HG03378 (cell line): ENCODE results near the gene NTF3.

Source experiments
- ATAC-seq: cut with Tn5 transposase; IDR thresholded peaks from one replicate; pipeline ENCODE4 v1.9.1; 2021; ENCODE audit warnings: mild to moderate bottlenecking, moderate library complexity; ENCODE audit not compliant: unreplicated experiment

The NTF3 gene

DNA sequence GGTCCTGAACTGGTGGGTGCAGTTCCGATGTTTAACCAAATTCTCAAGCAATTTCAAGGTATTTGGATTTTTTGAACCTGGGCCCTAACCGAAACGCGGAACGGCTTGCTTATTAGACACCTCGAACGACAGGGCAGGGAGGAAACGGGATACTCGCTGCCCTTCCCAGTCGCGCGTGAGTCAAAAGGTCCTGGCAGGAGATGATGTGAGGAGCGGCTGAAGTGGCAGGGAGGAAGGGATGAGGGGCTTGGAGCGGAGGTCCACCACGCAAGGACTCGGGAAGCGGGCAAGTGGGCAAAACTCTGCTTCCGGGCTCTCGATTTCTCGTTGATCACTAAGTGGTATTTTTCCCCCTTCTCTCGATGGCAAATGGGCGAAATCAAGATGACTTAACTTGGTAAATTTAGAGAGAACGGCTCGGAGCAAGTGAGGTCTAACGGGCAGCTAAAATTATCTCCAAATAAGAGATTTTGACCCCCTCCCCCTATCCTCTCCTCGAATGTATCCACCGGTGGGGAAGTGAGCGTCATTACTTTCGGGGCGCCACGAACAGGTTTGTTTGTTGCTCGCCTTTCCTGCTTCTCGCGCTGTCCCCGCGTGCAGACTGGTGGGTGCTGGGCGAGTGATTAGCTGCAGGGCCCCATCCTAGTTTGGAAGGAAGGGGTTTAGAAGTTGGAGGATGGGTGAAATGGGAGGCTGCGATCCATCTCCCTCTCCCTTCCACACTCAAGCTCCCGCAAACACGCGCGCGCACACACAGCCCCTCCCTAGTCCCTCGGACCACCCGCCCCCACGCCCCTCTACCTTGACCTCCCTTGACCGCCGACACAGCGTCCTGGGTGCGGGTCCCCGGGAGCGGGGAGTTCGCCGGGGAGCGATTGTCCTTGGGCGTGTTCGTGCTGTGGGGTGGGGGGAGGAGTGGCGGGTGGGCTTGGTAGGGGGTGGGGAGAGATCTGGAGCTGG is 986 bp upstream of the NTF3 start:
- no peak for ATAC-seq

DNA sequence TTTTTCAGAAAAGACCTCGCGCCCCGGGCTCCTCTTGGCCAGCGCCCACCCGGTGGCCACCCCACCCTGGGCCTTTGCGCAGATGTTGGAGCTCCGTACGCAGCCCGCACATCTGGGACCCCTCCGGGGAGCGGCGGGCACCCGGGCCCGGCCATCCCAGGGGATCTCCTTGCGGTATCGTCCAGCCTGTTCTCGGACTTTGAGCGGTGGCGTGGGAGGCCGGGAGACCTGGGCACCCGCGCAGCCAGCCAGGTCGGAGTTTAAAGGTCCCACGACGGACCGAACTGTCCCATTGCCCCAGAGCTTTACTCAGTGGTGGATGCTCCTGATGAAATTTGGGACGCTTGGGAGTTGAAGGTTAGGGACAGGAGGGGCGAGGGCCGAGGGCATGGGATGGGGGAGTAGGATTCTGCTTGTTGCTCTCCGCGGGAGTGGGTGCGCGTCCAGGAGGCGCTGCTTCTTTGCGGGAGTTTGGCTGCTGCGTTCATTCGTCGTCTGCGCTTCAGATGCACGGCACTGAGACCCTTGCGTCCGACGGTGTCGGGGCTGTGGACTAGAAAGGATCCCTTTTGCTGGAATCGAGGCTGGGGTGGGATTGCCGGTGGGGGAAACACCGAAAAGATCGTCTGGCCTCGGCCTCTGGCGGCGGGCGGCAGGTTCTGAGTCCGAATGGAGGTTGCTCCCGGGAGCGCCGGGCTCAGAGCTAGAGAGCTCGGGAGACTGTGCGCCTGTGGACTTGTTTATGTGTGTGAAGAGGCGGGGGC is 1.4 kb downstream of the NTF3 start:
- no peak for ATAC-seq

DNA sequence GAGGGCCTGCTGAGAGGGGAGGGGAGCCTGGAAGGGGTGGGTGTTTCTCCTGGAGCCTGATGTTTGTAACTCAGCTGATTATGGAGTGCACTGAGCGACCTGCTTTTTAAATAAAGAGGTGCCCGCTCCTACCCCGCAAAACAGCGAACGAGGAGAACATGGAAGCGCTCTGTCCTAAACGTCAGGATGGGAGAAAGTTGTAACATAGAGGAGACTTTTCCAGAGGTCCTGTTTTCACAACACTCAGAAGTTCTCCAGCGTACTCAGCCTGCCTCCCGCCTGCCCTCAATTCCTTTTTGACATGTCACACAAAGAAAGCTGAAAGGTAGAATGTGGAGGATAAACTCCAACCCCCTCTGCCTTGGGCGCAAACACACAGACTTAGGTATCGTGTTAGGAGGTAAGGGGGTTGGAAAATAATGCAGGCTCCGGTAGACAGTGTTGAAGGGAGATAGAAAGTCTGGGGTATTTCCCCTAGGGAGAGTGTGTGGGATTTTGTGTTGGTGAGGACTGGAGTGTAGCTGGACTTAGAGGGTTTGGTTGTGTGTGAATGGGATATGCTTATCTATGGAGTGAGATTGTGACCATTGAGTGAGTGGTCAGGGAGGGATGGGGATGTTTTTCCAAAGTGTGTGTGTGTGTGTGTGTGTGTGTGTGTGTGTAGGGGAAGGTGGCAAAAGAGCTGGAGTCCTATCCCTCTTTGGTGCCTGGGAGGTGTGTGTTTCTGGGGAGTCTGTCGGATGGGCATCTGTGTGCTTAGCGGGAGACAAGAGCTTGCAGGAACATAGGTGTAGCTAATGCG is 2.1 kb downstream of the NTF3 start:
- ATAC-seq: no peak

DNA sequence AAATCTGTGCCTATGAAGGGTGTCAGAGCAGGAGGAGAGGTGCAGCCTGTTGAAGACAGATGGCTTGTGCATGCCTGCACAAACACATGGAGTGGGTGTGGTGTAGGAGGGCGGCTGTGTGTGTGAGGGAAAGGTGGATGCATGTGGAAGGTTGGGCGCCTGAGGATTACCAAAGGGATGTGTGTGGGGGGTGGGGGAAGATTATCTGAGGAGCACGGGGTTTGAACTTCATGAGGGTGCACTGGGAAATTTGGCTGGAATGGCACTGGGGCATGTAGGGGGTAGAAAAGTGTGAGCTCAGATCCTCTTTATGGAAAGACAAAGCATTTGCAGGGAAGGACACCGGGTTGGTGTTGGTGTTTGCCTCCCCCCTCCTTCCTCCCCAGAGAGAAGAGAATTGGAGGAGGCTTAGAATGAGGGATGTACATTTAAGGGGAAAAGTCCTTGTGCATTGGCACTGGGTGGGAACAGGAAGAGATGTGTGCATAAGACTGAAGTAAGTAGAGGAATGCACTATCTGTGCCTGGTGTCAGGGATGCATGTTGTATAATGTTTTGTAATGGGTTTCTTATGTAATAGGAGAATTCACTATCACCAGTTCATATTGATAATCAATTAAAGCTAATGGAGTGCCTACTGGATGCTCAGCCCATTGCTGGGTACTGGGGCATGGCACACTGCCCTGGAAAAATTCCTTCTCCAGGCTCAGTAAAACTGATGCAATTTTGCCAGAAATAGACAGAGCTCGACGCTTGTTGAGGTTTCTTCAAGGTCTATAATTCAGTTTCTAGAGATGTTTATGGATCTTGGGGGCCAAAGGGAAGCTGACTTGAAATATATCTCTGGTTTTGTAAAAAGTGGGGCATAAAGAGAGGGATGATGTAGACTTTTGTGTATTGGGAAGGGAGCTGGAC is 3.0 kb downstream of the NTF3 start:
- no peak for ATAC-seq

DNA sequence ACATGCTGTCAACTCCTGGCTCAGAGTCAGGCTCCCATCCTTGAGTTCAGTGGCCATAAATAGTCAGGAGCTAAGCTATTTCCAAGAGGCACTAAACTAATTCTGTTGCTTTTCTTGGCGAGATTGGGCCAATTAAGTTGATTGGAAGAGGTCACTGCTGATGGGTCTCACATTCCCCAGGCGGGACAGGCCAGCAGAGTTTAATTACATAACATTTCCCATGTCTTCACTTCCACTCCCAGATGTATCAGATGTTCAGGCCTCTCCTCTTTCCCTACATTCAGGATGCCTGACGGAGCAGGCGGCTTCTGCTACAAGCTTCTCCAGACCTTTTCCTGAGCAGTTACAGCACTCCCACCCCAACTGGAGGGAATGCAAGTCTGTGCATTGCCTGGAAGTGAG is 5.3 kb downstream of the NTF3 start:
- no peak for ATAC-seq

DNA sequence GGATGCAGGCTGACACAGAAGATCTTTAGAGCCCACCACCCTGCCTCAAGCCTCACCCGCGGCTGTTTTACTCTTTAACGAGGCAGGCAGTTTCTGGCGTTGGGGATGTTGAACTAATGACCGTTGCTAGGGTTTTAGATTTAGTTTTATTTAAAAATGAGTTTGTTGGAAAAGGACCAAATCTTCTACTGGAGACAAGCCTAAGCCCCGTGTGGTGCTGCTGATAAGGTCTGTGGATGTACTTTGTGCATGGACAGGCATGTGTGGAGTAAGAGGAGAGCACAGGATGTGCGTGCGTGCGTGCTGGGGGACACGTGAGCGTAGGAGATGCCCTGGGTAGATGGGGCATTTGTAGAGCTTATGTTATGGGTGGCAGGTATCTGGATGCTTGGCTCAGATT is 5.7 kb downstream of the NTF3 start:
- ATAC-seq: no peak

DNA sequence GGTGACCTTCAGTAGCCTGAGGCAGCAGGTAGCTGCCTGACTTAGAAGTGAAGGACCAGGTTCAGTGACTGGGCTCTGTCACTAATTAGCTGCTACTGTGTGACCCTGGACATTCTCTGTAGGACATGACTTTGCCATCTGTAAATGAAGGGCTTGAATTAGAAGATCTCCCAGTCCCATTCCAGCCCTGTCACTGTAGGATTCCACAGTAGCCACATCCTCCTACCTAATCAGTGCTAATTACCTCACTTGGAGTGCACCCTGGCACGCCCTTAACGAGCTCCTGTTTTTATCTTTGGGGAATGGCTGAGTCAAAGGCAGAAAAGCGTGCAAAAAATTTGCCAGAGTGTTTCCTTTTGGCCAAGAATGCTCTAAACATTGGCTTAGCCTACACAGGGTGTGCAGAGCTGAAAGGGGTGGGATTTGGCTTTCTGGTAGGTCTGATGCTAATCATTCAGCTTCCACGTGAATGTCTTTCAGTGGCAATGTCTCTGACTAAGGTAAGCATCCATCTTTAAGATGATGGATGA is 6.8 kb downstream of the NTF3 start:
- no peak for ATAC-seq

DNA sequence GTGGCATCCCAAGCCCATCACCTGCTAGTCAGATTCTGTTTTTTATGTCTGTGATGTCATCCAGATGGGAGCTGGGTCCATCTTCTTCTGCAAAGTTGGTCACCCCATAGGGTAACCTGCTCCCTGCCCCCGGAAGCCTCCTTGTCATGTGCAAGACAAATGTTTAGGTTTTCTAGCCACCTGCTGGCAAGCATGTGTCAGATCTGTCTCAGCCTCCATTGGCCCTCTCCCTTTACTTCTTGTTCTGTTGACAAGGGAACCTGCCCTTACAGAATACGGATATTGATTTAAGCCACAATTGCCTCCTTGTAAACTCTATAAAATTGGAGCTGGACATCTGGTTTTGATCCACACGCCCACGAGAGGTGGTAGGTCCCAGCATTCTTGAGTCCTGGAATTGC is 7.5 kb downstream of the NTF3 start:
- ATAC-seq: no peak

DNA sequence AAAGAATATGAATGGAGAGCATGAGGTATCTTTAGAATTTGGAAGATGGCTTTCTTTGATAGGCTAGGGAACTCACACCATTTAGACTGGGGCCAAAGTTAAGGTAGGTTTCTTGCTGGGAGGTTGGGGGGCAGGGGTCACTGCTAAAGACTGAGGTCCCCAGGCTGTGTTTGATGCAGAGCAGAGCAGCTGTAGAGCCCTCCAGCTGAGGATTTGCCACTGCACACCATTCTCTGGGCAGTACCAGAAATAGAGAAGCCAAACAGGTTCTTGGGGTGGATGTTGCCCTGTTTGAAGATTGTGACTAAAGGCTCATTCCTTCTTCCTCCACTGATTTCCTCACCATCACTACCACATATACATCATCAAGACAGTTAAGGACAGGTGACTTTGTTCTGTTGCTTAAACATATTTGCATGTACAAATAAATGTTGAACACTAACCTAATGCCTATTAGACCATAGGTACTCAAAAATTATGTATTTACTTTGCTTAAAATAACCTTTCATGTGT is 7.9 kb downstream of the NTF3 start:
- ATAC-seq: no peak

DNA sequence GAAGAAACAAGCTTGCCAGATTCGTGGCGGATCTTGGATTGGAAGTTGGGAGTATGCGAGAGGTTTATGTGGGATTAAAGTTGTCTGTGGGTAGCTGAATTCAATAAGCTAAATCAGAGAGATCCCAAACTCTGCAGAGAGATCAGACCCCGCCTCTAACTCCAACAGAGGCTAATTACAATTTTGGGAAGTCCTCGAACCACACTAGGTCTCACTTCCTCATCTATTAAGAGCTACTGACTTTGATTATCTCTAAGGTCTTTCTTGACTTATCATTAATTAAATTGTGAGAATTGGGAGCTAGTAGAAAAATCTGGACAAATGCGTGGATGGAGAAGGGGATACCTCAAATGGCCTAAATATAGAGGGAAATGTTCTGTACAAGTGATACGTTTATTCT is 9.1 kb downstream of the NTF3 start:
- no peak for ATAC-seq

DNA sequence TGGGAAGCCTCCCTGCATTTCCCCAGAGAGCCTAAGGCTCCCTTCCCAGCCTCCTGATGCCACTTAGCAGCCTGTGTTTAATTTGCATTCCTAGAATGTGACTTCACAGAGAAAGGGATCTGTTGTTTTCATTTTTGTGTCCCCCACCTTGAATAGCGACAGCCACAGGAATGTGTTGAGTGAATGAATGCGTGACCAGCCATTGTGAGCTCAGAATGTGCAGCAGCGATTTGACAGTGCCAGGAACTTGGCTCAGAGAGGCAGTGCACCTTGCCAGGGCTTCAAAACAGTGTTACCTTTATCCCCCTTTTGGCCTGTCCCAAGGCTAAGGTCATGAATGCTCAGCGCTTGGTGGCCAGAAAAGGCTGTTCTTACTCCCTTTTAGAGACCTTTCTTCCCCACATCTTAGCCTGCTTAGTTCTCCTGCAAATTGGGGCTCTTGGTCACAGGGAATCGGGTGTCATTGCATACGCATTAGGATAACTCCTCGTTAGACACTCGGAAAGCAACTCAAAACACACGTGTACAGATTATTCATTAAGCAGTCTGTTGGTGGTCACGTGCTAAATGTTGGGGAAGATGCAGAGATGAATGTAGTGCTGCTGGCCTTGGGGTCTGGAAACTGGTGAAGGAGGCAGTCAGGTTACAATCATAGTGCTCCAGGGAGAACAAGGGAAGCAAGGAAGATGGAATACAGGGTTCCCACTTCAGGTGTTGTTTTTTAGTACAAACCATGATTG is 9.8 kb downstream of the NTF3 start:
- ATAC-seq: no peak

DNA sequence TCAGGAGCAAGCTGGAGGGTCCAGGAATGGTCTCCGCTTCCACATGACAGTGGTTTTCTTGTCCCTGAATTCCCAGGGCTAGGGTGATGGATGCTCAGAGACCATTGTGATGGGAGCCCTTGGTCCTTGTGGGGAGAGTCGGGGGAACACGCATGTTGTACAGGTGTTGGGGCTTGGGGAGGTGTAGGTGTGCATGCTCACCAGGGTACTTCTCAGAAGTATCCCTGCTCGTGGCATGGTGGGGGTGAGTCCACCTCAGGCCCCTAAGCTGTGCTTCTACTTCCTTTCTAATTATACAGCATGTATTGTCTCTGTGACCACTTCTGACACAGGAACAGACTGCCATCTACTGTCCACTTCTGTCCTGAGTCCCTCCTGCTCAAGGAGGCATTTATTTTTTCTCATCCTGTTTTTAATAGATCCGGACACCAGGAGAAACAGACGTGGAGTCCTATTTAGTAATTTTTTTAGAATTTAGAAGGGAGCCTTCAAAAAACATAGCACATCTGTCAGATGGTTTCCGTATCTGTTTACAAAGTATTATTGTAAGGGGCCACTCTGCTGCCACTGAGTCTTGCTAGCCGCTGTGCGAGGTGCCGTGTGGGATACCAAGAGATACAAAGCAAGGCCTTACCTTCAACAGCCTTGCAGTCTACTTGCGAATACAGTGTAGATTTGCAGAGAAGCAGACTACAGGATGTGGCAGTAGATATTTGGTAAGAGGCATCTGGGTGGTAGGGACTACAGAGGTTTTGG is 10.5 kb downstream of the NTF3 start:
- ATAC-seq: no peak

DNA sequence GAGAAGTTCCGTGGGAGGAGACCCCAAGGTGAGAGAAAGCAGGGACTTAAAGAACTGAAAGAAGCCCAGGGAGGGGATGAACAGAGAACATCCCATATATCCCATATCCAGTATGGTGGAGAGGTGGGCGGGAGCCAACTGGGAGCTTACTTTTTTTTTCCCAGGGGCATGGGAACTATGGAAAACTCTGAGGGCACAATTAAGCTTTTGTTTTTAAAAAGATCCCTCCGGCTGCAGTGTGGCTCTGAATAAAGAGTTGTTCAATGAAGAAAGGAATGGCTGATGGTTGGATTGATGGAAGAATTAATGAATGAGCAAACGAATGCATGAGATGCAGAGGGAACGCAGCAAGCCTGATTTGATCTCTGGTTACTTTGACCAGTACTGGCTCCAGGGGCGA is 12.6 kb downstream of the NTF3 start:
- ATAC-seq: no peak

DNA sequence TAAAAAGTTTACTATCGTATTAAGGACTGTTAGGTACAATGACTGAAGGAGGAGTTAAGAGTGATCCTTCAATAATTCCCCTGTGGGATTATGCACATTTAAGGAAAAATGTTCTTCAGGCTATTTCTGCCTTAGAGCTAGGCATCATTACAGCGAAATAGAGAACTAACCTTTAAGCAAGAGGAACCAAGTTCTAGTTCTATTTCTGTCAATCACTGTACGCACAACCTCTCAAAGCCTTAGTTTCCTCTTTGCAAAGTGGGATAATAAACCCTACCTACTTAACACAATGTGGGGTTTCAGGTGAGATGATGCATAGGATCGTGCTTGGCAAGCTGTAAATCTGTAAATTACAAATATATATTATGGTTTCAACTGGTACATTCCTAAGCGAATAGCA is 15.4 kb downstream of the NTF3 start:
- no peak for ATAC-seq

DNA sequence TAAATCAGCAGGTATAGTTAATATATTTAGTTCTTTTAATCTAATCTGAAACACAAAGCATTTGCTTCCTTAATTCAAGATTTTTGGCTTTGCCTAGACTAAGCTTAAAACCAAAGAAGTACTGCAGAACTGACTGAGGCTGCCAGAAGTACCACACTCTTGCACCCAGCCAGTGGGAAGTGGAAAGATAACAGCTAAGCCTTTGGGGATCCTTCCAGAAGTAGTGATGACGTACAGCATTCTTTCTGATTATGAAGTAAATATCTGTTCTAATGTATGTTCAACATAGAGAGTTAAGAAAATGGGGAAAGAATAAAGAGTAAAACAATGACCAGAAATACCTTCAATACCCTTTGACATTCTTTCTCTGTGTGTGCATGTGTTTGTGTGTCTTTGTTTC is 19.3 kb downstream of the NTF3 start:
- ATAC-seq: no peak

DNA sequence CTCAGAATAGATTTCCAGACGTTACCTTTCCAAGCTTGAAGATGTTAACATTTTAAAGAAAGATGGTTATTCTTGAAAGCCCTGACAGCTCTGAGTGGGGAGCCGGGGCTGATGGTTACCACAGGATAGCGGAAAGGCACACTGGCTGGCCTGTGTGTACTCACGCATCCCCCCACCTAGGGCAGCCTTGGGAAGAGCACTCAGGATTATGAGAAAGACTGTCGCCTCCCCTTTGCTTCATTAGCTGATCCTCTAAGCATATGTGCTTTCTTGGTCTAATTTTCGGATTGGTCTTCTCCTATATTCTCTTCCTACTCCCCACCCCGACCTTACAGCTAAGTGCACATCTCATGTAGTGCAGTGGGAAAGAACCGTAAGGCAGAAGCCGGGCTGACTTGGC is 20.7 kb downstream of the NTF3 start:
- ATAC-seq: no peak

DNA sequence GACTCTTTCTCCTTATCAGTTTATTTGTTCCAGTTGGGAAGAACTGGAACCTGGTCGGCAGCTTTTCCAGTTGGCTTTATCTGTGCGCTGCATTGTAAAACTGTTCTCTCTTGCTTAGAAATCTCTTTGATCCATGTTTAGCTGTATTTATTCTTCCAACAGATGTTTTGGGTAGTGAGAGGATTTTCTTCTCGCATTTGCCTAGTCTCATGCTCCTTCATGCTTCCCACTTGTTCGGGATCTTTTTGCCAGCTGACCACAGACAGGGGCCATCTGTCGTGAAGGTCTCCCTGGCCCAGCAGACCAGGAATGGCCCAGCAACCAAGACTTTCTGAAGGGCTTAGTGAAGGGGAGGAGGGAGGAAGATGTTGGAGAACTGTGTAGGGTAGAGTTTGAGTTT is 21.6 kb downstream of the NTF3 start:
- no peak for ATAC-seq

DNA sequence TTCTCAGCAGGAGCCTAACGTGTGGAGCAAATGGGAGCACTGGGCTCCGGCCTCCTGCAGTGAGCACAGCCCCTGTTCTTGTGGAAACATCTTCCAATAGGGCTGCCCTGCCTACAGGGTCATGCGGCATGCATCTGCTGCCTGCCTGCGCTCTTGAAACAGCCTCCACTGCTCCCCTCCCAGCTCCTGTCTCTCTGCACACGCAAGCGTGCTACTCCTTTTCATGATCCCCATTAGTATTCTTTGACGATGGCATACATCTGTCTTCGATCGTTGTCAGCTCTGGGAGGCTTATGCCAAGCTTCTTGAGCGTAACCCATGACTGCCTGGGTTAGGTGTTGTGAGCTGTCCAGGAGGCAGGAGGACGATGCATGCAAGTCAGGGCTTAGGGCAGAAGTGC is 23.1 kb downstream of the NTF3 start:
- no peak for ATAC-seq
